Hepatocyte (in vitro differentiated cells): ENCODE results near the gene ZNF280D.

Experiments used
- CTCF ChIP-seq: fragments of 200-600 bp; sonication (generic); IDR thresholded peaks from 2 replicates; pipeline ENCODE4 v1.5.1; 2016; ENCODE audit warnings: antibody characterized with exemption, mild to moderate bottlenecking; ENCODE audit not compliant: poor library complexity
- EZH2 ChIP-seq: fragments of 200-600 bp; sonication (generic); IDR thresholded peaks from 2 replicates; pipeline ENCODE4 v1.6.1; 2016; ENCODE audit warnings: antibody characterized with exemption, mild to moderate bottlenecking, borderline replicate concordance

- no peak for TF ChIP-seq CTCF
- TF ChIP-seq EZH2 = no peak
These were observed 39.7 kb upstream of the ZNF280D start for GRCh38 chr15:56772868-56773639.
